Measurements from ENCODE around the gene CMTM2. TPM values are rescaled to one million over a fixed set of nuclear protein-coding genes. Genes with fewer than 3 reads are reported as not detected.

CMTM2 gene
- total and polyA plus RNA-seq, 2 of the 4 experiments (the other 2 are of a cell fraction), result not detected

GRCh38 chr16:66552286-66553177, 26.7 kb upstream of the CMTM2 start, which contains the start of gene CKLF (continued):
- TF ChIP-seq ELK1 (IDR thresholded peaks at IDR 0.05; ENCODE audit: borderline replicate concordance, low read depth, low read length), result no peak
- no peak for TF ChIP-seq RAD21 (IDR thresholded peaks at IDR 0.05; ENCODE audit: low read length)
- no peak for TF ChIP-seq CHD1 (IDR thresholded peaks at IDR 0.05; ENCODE audit: low read depth, low read length)
- 0 out of 2 replicates have a peak, but pooled peaks have one; percentile 5 for TF ChIP-seq BHLHE40 (IDR thresholded peaks at IDR 0.05; ENCODE audit: low read depth, low read length)
